NCI-H2029 (cell line): ENCODE measurements around the gene FBXO36.
A peak's percentile ranks its signal among the peaks of the same experiment; 100 is the strongest.
"Not testable (repeated sequence)": the region's sequence is repeated elsewhere in the genome, so short reads cannot be mapped to it uniquely, and the experiment has no call there.

Source experiments
- DNase-seq: peaks from one replicate; lab custom pipeline; 2025; lab: John Stamatoyannopoulos, UW

FBXO36 gene

DNA sequence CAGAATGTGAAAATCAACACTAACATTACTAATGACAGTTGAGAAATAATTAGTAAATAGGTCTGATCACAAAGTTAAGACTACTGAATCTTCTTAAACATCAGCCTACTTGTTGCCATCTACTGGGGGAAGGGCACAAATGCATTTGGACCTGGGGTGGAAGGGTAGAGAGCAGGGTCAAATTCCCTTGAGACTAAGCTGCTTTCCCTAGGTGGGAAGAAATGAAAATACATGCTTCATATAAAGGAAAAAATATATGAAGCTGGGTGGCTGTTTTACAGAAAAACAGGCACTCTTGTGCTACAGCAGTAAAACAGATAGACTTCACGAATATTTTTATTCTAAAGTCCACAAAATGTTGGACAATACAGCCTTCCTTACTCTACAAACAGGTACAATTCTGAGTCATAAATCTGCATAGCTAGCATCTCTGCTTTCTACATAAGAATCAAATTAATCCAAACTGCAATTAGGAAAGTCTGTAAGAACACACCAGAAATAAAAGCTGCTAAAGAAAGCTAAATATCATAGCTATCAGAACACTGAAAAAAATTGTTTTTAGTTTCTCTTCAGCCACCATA, 11.4 kb upstream of the FBXO36 start:
- DNase-seq: no peak

DNA sequence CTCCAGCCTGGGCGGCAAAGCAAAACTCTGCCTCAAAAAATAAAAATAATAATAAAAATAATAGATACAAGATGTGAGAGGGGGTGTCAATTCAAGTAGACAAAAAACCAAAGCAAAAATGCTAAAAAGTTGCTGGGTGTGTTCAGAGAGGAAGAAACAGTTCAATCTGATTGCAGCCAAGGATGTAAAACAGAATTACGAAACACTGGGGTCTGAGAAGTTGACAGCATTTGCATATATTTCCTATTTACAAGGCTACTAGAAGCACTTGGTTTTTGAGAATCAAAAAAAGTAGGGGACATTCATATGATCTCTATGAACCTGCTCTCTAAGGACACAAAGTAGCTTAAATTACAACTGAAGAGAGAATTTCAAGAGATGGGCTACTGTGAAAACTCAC, 8.1 kb upstream of the FBXO36 start:
- DNase-seq: no peak

DNA sequence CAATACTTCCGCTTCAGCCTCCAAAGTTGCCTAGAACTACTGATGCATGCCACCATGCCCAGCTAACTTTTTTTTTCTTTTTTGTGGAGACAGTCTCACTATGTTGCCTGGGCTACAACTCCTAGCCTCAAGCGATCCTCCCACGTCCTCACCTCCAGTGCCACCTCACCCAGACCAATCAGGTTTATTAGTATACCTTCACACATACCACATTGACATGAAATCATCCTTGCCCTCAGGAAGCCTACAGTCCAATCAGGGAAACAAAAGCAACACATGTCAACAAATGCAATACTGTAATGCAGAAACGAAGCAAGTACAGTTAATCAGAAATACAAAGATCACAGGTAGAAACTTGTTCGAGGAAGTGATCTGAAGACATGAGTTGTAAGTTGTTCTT, 4.5 kb upstream of the FBXO36 start:
- DNase-seq: no peak

DNA sequence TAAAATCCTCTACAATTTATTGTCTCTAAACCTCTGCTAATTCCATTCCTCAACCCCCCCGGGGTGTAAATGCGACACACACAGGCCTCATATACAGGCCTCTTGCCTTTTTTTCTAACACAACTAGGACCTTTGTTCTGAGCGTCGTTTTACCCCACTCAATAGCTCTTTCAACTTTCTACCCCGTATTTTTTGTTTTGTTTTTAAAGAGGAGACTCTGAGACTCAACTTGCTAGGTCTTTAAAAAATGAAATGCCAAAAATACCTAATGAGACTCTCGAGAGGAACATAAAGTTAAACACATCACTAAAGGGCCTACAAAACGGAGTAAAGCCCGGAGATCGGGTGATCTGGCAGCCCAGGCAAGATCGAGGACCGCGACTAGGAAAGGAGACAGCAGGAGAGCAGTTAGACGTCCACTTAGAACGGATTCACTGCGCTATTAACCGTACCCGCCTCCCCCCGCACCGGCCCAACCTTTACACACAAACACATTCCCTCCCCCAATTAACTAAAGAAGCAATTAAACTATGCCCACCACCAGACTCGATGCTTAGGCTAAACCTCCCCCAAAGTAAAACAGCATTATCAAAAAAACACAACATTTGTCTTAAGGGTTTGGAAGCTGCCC, 2.2 kb upstream of the FBXO36 start:
- no peak for DNase-seq

DNA sequence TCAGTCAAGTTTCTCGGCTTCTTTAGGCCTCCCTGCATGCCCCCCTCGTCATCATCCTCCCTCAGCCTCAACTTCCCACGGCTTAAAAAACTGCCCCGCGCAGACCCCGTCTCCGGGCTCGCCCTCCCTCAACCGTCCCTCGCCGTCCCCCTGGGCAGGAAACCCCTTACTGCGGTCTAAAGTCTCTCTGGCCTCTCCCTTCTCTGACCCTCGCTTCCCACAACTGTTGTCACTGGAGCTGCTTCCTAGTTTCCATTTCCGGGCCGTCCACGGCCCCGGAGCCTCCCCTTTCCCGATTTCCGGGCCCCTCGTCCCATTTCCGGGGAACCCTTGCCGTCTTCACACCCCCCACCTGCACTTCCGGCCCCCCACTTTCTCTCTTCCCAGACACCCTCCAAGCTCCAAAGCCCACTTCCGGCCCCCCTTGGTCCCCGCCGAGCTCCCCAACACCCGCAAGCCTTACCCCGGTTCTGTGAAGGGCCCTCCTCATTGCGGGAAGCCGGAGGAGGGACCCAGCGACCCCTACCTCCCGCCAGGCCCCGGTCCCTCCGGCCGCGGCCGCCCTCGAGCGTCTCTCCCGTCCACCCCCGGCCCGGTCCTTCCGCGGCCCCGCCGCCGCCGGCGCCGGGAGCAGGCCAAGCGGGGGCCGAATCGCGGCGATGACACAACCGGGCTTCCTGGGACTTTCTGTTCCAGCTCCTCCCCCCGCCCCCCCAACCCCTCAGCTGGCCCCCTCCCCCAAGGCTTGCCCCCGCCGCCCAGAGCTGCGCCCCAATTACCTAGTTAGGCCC, 1.0 kb upstream of the FBXO36 start:
- DNase-seq: peak; percentile 44

DNA sequence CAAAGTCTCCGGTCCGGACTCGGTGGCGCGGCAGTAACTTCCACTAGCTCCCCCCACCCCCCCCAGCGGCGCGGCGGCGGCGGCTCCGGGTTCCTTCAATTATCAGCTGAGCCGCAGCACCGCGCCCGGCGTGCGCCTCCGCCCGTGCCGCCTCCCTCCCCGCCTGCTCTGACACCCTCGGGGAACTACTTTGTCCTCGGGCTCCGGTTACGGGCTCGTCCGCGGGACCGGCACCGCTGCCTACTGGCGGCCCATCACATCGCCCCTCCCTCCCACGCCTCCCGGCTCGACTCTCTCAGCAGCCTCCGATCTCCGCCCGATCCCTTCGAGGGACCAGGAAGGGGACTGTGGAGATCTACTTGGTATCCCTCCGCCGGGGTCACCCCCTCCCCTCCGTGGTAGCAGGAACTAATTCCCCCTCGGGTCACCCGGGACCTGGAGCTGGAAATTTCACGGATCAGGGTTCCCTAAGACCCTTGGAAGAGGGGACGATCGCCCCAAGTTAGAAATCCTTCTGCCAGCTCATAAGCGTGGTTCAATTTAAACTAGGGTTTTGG, 333 bp upstream of the FBXO36 start, which contains the start of gene TRIP12:
TSS of gene TRIP12 (minus strand) at position 118 of the 557 bp plus-strand sequence. CDS start 41,930 bp downstream, outside the sequence.
- DNase-seq: peak; percentile 95

DNA sequence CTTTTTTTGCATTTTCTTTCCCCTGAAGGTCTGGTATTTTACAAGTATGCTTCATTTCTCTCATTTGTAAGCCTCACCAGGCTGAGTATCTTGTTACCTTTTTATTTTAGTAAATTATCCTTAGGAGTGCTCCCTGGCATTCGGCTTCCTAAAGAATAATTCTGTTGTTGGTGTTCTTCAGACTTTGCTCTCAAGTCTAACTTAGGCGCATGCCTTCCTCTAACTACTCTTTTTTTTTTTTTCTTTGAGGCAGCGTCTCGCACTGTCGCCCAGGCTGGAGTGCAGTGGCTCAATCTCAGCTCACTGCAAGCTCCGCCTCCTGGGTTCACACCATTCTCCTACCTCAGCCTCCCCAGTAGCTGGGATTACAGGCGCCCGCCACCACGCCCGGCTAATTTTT, 2.2 kb downstream of the FBXO36 start:
- DNase-seq: not testable (repeated sequence)

DNA sequence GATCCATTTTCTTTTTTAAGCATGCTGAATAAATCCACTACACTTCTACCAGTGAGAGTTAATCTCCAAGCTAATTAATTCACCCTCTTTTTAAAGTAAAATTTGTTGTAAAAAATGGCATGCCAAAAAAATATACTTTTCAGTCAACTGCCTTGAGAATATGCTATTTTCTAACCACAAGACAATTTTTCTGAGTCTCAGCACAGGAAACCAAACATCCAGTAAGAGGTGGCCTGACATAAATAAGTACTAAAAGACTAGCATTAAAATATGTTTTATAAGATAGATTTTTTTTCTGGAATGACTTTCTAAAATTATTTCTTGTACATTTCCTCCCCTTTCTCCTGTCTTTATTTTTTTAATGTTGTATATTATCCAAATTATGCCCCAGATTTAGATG, 2.9 kb downstream of the FBXO36 start:
- DNase-seq: no peak

DNA sequence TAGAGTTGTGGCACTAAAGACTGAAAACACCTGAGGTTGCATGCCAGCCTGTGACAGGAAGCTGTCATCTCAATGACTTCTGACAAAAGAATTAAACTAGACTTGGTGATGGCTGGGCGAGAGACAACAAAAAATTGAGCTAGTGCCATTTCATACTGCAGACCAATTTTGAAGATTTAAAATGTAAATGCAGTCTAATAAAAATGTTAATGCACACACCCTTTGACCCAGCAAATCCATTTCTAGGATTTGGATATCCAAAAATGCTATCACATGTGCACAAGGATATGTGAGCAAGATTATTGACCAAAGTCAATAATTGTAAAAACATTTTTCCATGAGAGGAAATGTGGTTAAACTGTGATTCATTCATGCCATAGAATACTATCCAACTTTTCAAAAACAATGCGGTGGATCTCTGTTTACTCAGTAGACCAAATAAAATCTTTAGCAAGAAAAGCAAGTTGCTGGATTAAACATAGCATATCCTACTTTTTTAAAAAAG, 5.6 kb downstream of the FBXO36 start:
- DNase-seq: no peak

DNA sequence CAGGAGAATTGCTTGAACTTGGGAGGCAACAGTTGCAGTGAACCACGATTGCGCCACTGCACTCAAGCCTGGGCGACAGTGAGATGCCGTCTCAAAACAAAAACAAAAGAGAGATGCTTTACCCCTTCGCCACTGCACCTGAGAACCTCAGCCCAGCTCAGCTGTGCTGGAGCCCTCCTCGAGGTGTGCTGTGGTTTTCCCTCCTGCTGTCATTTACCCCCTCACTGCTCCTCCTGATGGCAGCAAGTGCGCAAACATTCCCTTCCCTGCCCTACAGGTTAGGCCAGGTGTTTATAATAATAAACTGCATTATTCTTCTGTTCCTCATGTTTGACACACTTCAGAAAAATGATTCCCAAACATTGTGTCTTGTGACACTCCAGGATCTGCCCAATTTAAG, 8.4 kb downstream of the FBXO36 start:
- DNase-seq: peak; percentile 39

DNA sequence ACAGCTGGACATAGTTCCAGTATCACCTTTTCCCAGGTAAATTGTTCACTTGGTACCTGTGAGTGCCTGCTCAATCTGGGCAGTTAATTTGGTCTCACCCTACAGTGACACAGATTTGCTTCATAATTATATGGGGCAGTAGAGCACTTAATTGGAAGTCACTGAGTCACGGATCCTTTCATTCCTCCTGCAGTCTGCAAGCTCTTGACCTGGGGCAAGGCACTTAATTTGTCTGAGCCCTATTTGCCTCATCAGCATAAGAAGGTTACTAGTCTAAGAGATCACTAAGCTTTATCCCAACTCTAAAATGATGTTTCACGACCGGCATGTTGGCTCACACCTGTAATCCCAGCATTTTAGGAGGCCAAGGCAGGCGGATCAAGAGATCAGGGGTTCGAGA, 8.9 kb downstream of the FBXO36 start:
- DNase-seq: no peak

DNA sequence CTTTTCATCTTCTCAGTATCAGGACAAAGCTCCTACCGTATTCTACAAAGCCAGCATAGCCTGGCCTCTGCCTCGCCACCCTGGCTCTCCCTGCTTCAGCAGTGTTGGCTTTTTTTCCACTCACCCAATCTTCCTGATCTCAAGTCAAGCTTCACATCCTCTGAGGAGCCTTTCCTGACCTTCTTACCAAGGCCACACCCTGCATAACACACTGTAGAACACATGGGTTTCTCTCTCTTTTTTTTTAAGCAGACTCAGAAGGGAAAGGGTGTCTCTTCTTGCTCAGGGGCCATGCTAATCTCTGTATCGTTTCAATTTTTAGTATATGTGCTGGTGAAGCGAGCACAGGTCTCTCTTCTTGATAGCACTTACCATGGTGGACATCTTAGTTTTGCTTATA, 15.2 kb downstream of the FBXO36 start:
- no peak for DNase-seq

DNA sequence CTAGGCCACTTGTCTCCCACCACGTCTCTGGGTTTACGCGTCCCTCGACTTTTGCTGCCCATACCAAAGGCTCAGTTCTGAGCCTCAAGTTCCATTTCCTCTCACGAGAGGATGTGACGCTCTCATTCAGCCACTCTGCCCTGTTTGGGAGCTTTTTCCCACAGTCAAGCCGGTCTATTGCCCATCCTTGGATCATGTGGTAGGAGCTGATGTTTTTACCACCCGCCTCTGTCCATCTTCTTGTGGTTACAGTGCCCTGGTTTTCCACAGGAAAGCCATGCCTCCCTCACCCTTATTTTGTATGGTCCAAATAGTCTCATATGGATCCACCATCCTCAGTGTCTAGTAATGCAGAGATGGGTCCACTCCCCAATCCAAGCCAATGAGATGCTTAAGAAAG, 20.4 kb downstream of the FBXO36 start:
- no peak for DNase-seq

DNA sequence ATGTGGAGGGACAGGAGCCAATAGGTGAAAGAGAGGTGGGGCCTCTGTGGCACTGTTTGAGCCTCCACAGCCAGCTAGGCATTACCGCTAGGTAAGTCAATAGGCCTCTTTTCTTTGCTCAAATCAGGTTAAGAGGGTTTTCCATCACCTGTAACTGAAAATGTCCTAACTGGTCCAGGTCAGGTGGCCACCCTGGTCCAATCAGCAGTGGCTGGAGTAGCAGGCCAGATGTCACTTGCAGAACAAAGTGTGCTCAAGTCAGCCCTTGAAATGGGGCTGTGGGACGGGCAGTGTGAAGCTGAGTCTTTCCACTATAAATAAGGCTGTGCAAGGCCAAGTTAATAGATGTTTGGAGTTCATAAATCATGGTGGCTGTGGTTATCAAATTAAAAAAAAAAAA, 20.9 kb downstream of the FBXO36 start:
- no peak for DNase-seq

DNA sequence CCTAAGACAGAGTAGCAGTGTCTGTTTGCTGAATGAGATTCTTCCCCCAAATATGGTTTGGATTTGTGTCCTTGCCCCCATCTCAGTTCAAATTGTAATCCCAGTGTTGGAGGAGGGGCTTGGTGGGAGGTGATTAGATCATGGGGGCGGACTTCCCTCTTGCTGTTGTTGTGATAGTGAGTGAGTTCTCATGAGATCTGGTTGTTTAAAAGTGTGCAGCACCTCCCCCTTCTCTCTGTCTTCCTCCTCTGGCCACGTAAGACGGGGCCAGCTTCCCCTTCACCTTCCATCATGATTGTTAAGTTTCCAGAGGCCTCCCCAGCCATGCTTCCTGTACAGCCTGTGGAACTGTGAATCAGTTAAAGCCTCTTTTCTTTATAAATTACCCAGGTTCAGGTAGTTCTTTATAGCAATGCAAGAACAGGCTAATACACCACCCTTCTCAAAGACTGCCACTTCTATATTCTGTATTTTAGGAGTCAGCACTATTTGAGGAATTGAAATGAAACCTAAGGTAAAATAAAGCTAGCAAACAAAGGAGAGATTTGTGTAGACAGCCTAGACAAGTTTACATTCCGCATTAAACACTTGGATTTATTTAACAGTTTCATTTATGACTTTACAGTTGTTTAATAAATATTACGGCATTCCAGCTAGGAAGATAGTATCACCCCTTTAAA, 21.6 kb downstream of the FBXO36 start:
- no peak for DNase-seq

DNA sequence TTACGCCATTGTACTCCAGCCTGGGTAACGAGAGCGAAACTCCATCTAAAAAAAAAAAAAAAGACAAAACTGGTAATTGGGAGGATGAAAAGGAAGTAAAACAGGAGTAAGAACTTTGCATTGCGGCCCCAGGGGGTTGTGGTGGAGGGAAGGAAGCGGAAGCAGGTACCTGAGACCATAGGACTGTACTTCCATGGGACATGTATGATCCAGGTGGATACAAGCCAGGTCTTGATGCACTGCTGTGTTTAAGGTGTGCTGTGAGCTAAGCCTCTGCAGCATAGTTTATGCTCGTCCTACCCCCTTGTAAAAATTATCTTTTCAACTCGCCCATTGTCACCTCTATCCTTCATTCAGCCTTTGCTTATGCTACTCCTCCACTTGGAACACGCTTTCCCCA, 23.7 kb downstream of the FBXO36 start:
- DNase-seq: no peak

DNA sequence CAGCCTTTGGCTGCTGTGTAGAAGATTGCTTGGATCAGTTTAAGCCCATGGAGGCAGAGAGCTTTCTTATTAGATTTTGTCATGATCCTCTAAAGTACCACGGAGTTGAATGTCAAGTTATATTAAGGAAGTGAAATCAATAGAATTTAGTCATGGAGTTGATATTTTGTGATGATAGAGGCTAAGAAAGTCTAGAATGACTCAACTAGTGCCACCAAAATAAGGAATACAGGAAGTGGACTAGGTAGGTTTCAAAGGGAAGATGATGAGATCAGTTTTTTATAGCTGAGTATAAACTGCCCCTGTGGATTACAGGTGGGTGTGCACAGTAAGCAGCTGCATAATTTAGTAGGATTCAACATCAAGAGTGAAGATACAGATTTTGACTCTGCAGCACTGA, 25.2 kb downstream of the FBXO36 start:
- no peak for DNase-seq

DNA sequence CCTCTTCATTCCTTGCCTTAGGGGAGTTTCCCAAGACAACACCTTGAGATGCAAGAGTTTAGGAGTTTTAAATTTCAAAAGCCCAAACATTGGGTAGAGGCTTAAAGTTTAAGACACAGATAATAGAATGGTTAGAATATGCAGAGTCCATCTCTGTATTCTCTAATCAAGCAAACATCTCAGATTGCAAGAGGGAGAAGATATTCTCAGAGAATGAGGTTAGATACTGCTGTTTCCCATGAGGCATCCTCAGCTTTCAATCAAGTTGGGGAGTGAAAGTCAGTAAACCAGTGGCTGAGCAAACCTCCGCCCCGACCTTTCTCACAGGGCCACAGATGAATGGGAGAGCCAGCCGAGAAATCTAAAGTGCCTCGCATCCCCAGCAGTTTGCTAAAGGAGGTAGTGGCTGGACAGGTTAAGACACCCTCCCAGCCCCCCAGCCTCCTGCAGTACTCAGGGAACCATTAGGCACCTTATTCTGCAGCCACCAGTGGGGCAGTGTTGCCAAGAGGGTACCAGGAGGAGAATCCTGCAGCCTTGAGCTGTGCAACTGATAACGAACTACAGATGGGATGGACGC, 30.0 kb downstream of the FBXO36 start:
- no peak for DNase-seq

DNA sequence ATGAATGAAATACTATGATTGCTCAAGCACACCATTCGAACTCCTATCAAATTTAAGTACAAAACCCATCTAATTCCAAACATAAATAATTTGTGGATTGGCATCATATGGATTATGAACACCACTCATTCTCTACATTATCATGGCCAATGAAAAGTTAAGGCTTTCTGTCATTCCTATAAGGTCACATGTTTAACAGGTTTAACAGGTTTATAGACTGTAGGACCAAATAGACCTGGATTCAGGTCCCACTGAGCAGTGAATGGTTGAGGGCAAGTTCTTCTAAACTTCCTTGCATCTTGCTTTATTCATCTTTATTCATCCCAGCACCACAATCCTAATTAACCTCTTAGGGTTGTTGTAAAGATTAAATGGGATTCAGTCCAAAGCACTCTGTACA, 33.4 kb downstream of the FBXO36 start:
- no peak for DNase-seq

DNA sequence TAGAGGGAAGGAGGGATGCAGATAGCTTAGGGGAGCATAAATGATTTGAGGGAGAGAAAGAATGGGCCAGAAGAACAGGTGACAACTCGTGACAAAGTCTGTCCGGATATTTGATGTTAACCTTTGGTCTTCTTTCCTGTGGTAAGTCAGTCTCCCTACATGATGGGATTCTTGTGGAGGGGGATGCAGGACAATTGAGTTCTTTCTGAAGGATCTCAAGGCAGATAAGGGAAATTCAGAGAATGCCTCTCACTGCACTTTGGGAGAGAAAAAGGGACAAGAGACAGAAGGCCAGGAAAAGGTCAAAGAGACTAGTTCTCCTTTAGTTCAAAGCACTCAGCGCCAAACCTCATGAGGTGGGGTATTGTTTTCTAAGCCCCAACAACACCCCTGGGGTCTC, 34.2 kb downstream of the FBXO36 start:
- no peak for DNase-seq

DNA sequence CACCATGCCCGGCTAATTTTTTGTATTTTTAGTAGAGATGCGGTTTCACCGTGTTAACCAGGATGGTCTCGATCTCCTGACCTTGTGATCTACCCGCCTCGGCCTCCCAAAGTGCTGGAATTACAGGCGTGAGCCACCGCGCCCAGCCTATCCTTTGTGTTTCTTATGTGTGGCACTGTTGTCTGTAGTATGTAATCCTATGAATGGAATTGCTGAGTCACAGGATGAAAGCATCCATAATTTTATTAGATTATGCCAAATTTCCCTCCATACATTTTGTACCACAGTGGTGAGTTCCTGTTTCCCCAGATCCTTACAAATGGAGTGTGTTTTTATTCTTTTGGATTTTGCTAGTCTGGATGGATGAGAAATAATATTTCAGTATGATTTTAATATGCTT, 41.3 kb downstream of the FBXO36 start:
- not testable (repeated sequence) for DNase-seq

DNA sequence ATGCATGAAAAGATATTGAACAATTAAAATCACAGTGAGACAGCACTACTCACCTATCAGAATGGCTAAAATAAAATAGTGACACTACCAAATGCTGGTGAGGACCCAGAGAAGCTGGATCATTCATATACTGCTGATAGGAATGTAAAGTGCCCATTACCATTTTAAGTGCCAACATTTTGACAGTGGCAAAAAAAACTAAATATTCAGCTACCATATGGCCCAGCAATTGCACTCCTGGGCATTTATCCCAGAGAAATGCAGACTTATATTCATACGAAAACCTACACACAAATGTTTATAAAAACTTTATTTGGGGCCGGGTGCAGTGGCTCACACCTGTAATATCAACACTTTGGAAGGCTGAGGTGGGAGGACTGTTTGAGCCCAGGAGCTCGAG, 47.6 kb downstream of the FBXO36 start:
- no peak for DNase-seq
